COLO668 (cell line): ENCODE results near the gene GON4L.
A peak's percentile ranks its signal among the peaks of the same experiment; 100 is the strongest.
"Not testable (repeated sequence)": the region's sequence is repeated elsewhere in the genome, so short reads cannot be mapped to it uniquely, and the experiment has no call there.

Experiments used
- DNase-seq: peaks from one replicate; lab custom pipeline; 2025; ENCODE audit not compliant: unreplicated experiment; lab: John Stamatoyannopoulos, UW

The GON4L gene

DNA sequence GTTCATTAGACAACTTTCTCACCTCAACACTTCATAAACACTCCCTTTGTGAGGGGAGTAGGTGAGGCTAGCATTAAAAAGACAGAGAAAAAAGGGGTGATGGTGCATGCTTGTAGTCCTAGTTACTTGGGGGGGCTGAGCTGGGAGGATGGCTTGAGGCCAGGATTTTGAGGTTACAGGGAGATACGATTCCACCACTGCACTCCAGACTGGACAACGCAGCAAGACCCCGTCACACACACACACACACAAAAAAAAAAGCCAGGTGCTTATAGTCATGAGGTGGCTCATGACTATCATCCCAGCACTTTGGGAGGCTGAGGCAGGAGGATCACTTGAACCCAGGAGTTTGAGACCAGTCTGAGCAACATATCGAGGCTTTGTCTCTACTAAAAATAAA lies 29.6 kb downstream of the GON4L start:
- no peak for DNase-seq

DNA sequence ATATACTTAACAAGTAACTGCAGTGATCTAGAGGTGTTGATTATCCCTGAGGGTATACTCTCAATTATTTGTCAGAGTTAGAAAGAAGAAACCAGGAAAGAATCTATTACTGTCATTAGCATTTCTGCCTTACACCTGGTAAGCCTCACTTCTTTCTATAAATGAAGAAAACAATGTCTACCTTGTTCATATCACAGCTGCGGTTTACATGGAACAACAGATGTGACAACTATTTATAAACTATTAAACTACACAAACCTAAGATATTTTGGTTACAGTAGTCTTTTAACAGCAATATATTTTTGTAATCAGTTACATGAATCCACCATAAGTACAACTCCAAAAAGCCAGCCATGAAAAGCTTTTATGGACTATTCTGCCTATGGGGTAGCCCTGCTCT lies 40.7 kb downstream of the GON4L start:
- no peak for DNase-seq

DNA sequence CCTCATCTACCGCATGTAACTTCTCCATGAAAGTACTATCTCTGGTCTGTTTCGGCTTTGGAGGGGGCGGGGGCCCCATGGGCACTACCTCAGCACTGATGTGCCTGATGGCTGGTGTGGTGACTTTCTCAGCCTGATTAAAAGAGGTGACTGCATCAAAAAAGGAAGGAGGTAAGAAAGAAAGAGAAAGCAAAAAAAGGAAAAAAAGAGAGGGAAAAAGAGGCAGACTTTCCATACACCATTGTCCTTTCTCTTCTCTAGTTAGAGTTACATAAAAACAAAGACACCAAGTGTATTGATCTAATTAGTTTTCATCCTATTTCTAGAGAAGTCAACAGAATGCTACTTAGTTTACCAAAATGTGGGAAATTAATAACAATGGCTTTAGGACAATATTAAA lies 43.3 kb downstream of the GON4L start:
- no peak for DNase-seq

DNA sequence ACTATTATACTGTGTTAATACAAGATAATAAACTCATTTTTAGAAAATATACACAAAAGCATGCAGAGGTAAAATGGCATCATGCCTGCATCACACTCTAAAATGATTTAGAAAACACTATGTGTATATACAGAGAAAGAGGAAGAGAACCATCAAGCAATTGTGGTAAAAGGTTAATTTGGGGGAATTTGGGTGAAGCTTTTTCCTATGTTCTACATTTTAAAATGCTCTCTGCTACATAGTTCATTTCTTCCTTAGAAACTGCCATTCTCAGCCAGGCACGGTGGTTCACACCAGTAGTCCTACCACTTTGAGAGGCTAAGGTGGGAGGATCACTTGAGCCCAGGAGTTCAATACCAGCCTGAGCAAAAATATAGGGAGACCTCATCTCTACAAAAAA lies 44.1 kb downstream of the GON4L start:
- no peak for DNase-seq

- no peak for DNase-seq
Observed at GRCh38 chr1:155809088-155809487, 47.9 kb downstream of the GON4L start.

DNA sequence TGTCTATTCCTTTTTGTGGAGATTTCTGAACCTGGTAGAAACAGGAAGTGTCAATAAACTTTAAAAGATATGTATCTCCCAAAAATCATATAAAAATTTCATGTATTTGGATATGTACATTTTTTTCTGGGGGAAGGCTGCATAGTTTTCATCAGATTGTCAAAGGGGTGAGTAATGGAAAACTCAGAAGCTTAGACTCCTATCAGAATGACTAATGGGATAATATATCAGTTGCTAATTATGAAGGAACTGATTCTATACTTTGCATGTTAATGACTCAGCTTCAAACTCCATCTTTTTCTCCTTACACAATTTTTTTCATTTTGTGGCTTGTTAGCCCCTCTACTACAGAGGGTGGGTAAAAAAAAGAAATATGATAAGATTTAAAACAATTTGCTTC lies 55.9 kb downstream of the GON4L start:
- DNase-seq = no peak

GRCh38 chr1:155795618-155796017 lies 61.4 kb downstream of the GON4L start:
- DNase-seq = not testable (repeated sequence)

- peak; percentile 8 for DNase-seq
Observed at GRCh38 chr1:155794605-155795245, 62.3 kb downstream of the GON4L start.

- no peak for DNase-seq
Observed at GRCh38 chr1:155793213-155793612, 63.8 kb downstream of the GON4L start.

GRCh38 chr1:155777582-155777981 lies 79.4 kb downstream of the GON4L start:
- DNase-seq = no peak

- no peak for DNase-seq
Observed at GRCh38 chr1:155776414-155776813, 80.6 kb downstream of the GON4L start.

GRCh38 chr1:155773221-155773620 lies 83.8 kb downstream of the GON4L start:
- no peak for DNase-seq

GRCh38 chr1:155769257-155769656 lies 87.8 kb downstream of the GON4L start:
- no peak for DNase-seq

- DNase-seq = not testable (repeated sequence)
Observed at GRCh38 chr1:155767399-155767989, 89.5 kb downstream of the GON4L start.

- not testable (repeated sequence) for DNase-seq
Observed at GRCh38 chr1:155763989-155764388, 93.0 kb downstream of the GON4L start.

- not testable (repeated sequence) for DNase-seq
Observed at GRCh38 chr1:155763090-155763815, 93.8 kb downstream of the GON4L start.

DNA sequence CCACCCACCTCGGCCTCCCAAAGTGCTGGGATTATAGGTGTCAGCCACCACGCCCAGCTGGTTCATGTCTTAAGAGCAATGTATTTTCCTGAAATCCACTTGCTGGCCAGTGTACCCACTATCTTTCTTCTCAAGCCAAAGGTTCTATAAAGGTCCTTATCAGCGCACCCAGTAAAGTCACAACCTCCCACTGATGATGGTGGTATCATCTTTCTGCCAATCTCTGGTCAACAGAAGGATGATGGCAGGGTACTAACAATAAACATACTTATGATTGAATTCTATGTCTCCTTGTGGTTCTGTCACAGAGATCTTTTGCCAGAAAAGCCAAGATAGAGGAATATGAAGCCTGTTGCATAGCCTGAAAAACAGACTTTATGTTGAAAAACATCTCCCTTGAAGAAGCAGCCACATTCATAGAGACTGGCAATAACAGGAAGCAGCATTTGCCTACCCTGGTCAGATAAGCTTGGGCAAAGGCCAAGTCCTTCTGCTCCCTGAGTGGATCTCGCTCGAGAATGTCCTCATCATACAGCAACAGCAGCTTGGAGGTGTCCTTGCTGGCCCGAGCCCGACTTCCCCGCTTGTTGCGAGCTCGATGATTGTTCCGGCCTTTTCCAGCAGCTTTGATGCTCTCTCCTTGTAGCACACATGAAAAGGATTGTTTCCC lies 95.1 kb downstream of the GON4L start:
- no peak for DNase-seq

DNA sequence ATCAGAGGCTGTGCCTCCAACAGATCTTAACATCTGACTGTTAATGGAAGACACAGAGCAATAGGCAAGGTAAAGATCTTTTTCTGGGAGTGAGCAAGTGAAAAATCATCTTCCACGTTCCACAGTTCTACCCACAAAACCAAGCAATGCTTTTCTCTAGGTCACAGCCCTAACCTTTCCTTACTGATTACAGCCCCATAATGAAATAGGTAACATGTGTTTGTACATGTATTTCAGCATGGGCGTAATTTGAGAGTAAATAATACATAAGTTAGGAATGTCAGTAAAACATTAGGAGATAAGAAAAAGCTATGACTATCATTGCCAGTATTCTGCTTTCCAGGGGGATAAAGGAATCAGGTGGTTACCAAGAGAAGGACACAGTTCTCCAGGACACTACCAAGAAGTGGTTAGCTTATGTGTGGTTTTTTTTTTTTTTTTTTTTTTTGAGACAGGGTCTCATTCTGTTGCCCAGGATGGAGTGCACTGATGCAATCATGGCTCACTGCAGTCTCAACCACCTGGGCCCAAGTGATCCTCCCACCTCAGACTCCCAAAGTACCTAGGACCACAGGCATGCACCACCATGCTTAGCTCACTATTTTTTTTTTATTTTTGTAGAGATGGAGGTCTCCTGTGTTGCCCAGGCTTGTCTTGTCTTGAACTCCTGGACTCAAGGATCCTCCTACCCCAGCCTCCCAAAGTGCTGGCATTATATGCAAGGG lies 96.1 kb downstream of the GON4L start:
- no peak for DNase-seq

GRCh38 chr1:155759966-155760630 lies 96.9 kb downstream of the GON4L start:
- DNase-seq = no peak

DNA sequence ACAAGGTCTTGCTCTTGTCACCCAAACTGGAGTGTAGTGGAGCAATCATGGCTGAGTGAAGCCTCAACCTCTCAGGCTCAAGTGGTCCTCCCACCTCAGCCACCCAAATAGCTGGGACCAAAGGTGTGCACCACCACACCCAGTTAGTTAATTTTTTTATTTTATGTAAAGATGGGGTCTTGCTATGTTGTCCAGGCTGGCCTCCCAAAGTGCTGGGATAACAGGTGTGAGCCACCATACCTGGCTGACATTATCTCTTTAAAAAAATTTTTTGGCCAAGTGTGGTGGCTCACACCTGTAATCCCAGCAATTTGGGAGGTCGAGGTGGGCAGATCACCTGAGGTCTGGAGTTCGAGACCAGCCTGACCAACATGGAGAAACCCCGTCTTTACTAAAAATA lies 98.0 kb downstream of the GON4L start:
- not testable (repeated sequence) for DNase-seq

GRCh38 chr1:155748141-155748540 lies 108.9 kb downstream of the GON4L start:
- not testable (repeated sequence) for DNase-seq
